NCI-H187 treated with DMSO at 0.1 percent for 48 hours (cell line): Measurements from ENCODE around the gene FARS2.

Experiments
- DNase-seq: peaks from one replicate; lab custom pipeline; 2025; lab: John Stamatoyannopoulos, UW

Gene FARS2

DNA sequence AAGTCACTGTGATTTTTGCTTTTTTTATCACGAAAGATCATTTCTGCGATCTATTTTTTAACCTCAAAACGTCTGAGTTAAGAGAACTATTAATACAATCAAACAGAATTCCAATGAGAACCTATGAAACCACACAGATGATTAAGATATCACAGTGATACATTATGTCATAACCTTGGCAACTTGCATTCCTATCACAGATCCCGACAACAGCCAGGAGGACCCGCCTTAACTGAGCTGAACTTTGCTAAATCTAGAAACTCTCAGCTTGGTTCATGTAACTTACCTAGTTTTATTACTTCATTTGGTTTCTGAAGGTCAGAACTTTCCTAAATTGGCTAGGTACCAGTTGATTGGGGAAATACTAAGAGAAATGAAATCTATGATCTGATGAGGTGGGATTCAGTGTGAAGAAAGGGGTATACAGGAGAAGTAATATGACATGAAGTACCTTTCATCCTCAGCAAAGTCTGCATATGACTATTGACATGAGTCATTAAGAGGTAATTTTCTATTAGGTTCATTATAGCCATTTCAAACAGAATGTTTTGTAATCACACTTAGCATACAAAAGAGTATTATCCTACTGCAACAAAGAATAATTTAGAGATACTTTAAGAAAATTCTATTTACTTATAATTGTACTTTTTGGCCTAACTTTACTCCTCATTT lies 11.7 kb upstream of the FARS2 start:
- DNase-seq: no peak

DNA sequence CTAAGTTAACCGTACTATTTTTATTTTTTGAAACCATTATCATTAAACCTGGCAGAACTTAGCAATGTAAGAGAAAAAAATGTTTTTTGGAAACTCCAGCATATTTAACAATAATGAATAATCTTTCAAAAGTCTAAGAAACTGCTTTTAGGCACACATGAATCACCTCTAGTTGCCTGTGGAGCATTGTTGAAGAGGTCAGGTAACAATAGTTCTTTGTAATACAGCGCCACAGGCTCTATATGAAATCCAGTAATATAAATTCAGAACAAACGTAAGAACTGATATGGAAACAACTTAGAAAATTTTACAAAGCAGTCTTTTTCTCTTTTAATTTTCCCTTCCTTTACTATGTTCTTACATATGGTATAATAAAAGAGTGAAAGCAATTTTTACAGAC lies 10.9 kb upstream of the FARS2 start:
- DNase-seq: no peak

DNA sequence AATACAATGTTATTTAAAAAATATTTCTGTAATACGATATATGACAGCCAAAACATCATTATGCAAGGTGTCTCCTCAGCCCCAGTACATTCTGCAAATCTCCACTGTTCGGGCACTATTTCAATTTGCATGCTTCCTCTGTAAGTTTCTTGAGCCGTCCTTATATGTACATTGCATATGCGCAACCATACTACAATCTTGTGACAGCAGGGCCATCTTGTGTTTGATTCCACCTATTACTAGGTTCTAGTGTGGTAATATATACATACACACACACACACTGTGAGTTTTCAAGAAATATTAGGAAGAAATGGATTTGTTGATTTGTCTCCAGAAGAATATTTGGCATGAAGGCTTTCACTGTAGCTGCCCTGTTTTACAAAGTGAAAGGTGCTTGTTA lies 10.4 kb upstream of the FARS2 start:
- DNase-seq: no peak

DNA sequence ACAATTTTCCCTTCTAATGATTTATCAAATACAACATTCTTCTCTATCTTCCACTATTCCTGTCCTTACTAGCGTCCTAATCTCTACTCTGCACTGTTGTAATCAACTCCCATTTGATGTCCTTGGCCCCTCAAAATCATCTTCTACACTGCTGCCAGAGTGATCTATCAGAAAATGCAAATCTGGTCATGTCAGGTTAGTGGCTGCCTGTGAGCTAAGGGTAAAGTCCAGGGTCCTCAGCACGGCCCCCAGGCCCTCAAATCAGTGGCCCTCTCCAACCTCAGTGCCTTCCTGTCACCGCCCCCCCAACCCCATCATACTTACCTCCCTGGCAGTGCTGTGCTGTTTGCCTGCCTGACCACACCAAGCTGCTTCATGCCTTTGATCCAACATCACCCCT lies 4.4 kb upstream of the FARS2 start:
- DNase-seq: no peak

- DNase-seq: no peak
Measured at GRCh38 chr6:5257400-5257799, 3.9 kb upstream of the FARS2 start.

- DNase-seq: no peak
Measured at GRCh38 chr6:5259428-5259827, 1.9 kb upstream of the FARS2 start.

DNA sequence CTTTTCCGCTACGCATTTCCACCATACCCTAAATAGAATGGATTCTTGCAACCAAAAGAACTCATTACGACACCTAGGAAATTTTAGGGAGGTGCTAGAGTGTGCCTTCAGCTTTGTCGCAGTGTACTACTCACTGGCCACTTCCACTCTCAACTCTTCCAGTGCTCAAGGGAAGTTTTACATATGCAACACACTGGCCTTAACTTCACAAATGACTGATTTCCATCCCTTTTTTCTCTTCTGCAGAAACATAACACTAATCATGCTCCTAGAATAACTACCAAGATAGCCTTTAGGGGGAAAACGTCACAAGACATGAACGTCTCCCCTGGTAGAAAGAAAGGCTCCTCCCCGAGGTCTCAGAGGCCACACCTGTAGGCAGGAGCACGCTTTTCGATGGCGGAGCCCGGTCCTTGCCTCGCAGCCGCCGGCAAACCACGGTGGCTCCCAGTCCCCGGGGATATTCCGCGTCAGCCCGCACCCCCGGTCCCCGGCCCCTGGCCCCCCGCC lies 1.1 kb upstream of the FARS2 start:
- peak; percentile 8 for DNase-seq

DNA sequence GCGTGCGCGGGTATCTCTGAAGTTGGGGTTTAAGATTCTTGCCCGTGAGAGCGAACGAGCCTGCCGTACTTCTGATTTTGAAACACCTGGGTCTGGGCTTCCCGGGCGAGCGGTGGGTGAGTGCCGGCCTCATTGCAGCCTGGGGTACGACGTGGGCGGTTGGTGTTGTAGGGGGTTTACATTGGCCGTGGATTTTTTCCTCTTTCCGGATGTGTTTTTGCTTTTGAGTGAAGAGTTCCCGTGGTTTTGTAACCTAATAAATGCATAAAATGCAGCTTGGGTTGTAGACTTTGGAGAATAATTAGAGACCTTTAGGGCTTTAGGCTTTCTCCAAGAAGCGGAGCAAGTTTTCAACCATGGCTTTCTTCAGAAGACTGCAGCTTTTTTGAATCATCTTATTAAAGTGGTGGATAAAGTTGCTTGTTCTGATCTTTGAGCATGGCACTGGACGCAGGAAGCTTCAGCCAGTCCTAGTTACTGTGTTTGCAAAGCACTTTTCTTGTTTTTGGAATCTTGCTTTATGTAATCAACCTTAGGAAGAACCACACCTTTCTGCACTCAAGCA lies 314 bp downstream of the FARS2 start:
- no peak for DNase-seq

DNA sequence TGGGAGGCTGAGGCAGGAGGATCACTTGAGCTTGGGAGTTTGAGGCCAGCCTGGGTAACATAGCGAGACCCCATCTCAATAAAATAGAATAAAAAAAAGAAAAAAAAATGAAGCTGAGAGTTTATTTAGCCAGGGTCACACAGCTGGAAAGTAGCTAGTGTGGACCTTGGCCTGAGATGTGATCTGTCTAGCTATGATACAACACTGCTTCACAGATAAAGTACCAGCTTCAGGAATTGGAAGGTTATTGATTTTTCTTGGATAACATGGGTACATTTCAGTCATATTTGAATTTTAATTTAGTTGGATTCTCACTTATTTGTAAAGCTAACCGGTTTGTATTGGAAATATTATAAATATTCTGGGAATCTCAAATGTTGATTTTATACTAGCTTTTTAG lies 5.1 kb downstream of the FARS2 start:
- no peak for DNase-seq

GRCh38 chr6:5270093-5270680 lies 8.9 kb downstream of the FARS2 start:
- DNase-seq: no peak

DNA sequence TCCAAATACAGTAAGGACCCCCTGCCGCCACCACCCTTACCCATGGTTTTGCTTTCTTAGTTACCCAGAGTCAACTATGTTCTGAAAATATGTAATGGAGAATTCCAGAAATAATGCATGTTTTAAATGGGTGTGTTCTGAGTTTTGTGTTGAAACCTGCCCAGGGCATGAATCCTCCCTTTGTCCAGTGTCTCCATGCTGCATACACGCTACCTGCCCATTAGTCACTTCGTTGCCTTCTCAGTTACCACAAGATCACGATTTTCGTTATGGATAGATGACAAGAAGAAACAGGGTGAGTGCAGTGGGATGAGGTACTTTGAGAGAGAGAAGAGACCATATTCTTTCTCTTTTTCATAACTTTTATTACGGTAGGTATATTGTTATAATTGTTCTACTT lies 10.6 kb downstream of the FARS2 start:
- DNase-seq: no peak

GRCh38 chr6:5274231-5274630 lies 12.9 kb downstream of the FARS2 start:
- no peak for DNase-seq

DNA sequence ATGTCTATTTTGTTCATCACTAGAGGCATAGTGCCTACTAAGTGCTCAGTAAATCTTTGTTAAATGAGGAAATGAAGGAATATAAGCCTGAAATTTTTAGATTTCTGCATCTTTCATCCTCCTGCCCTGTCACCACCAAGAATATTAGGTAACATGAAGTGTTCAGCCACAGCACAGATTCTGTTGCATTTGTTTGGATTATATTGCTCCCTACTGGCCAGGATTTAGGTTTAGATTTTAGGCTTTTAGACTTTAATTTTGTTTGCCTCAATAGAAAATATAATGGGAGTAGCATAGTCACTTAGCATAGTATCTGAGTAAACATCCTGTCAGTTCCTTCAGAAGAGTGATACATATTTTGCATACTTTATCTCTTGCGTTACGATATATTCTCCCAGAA lies 14.2 kb downstream of the FARS2 start:
- no peak for DNase-seq

GRCh38 chr6:5276581-5276980 lies 15.3 kb downstream of the FARS2 start:
- DNase-seq: no peak

- DNase-seq: no peak
Measured at GRCh38 chr6:5277589-5277988, 16.3 kb downstream of the FARS2 start.

DNA sequence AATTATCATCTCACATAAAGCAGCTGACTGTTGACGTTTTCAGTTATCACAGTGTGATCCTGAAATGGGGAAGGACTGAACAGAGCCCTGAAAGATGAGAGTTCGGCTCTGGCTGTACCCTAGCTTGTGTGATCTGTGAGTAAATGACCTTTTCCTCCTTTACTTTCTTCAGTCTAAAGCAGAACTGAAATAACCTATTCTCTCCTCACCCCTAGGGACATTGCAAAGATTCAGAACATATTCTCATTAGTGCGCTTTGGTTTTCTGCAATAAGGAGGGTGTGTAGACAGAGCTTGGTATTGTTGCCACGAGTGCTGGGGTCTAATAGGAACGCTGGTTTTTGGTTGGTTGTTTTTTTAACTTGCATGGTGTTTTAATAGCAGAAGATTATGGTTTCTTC lies 16.7 kb downstream of the FARS2 start:
- DNase-seq: no peak

GRCh38 chr6:5278565-5279120 lies 17.3 kb downstream of the FARS2 start:
- no peak for DNase-seq

- no peak for DNase-seq
Measured at GRCh38 chr6:5279891-5280338, 18.6 kb downstream of the FARS2 start.

DNA sequence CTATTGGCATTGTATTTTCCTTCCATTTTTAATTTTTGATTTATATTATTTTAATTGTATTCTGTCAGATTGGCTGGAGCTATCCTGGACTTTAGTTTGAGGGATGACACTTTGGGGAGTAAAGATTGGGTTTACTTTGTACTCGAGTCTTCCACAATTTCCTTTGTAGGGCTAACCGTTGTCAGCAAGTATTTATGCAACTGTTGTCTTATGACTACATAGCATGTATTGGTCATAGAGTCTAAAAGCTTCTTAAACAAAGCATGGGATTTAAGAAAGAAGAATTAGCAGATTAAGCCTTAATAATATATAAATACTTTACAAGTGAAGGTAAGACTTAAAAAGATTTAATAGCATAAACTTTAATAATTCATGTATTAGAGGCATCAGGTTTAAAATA lies 19.6 kb downstream of the FARS2 start:
- no peak for DNase-seq

GRCh38 chr6:5282191-5282623 lies 20.9 kb downstream of the FARS2 start:
- DNase-seq: no peak

- DNase-seq: no peak
Measured at GRCh38 chr6:5285081-5285480, 23.8 kb downstream of the FARS2 start.

GRCh38 chr6:5285526-5285925 lies 24.2 kb downstream of the FARS2 start:
- no peak for DNase-seq

DNA sequence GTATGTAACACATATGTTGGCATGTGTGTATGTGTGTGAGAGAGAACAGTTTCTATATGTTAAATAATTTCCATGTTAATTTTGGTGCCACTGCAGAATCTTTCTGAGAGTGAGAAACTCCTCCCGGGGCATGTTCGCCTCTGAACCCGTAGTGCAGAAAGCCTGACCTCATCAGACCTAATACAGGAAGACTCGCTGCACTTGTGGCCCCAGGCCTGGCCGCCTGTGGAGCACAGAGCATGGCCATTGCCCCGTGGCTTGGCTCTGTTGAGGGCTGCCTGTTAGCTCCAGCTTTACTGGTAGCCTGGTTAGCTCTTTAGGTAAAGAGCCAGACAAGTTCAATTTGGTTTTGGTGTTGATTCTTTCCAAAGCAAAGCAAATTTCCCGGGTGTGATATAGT lies 25.5 kb downstream of the FARS2 start:
- DNase-seq: no peak
